Smooth muscle cell (in vitro differentiated cells): Measurements from ENCODE around the gene RPS6KA6. TPM values are rescaled to one million over a fixed set of nuclear protein-coding genes. Genes with fewer than 3 reads are reported as not detected.

Experiments used
- DNase-seq: peaks from one replicate; lab custom pipeline; 2025; ENCODE audit not compliant: unreplicated experiment; lab: John Stamatoyannopoulos, UW
- H2AFZ ChIP-seq: fragments of 200-600 bp; sonication (generic); 2 replicates; pipeline ENCODE4 v1.6.0; 2016; ENCODE audit warnings: antibody characterized with exemption, low read depth, mild to moderate bottlenecking
- H3F3A ChIP-seq: fragments of 200-600 bp; sonication (generic); 2 replicates; pipeline ENCODE4 v1.6.0; 2017; ENCODE audit warnings: antibody characterized with exemption, low read depth
- H3K27ac ChIP-seq: fragments of 200-600 bp; sonication (generic); 2 replicates; pipeline ENCODE4 v1.5.1; 2016; ENCODE audit warnings: low read depth, mild to moderate bottlenecking
- H3K27me3 ChIP-seq: fragments of 200-600 bp; sonication (generic); 2 replicates; pipeline ENCODE4 v1.6.1; 2016; ENCODE audit warnings: low read depth, mild to moderate bottlenecking
- H3K36me3 ChIP-seq: fragments of 200-600 bp; sonication (generic); 2 replicates; pipeline ENCODE4 v1.5.1; 2016; ENCODE audit warnings: low read depth
- H3K4me1 ChIP-seq: fragments of 200-600 bp; sonication (generic); 2 replicates; pipeline ENCODE4 v1.5.1; 2016; ENCODE audit warnings: low read depth
- H3K4me2 ChIP-seq: fragments of 200-600 bp; sonication (generic); 2 replicates; pipeline ENCODE4 v1.6.0; 2016; ENCODE audit warnings: mild to moderate bottlenecking
- H3K4me3 ChIP-seq: fragments of 200-600 bp; sonication (generic); 2 replicates; pipeline ENCODE4 v1.5.1; 2016; ENCODE audit warnings: mild to moderate bottlenecking
- H3K79me2 ChIP-seq: fragments of 200-600 bp; sonication (generic); 2 replicates; pipeline ENCODE4 v1.6.0; 2016; ENCODE audit warnings: low read depth, mild to moderate bottlenecking
- H3K9ac ChIP-seq: fragments of 200-600 bp; sonication (generic); 2 replicates; pipeline ENCODE4 v1.6.0; 2016; ENCODE audit warnings: low read depth
- H3K9me3 ChIP-seq: fragments of 200-600 bp; sonication (generic); replicated peaks from 2 replicates; pipeline ENCODE4 v1.5.1; 2016; ENCODE audit warnings: low read depth
- H4K20me1 ChIP-seq: fragments of 200-600 bp; sonication (generic); 2 replicates; pipeline ENCODE4 v1.6.0; 2016; ENCODE audit warnings: low read depth
- CTCF ChIP-seq: fragments of 200-600 bp; sonication (generic); IDR thresholded peaks from 2 replicates; pipeline ENCODE4 v1.5.1; 2017; ENCODE audit warnings: borderline replicate concordance, mild to moderate bottlenecking, antibody characterized with exemption; ENCODE audit not compliant: insufficient read depth, poor library complexity, severe bottlenecking
- WGBS: methylation state at CpG from one replicate; pipeline ENCODE4 v1.1.7; 2016; ENCODE audit warnings: low lambda C conversion rate; 5-methylcytosine and 5-hydroxymethylcytosine counted together
- polyA plus RNA-seq: library from polyadenylated mRNA; unstranded; fragments of >200 nt; fragmentation: Nextera tagmentation; extraction: Ambion mirVana; gene quantifications from 2 replicates; pipeline ENCODE4 v1.2.1, GENCODE V29; 2016
- total RNA-seq: library from RNA; depleted of rRNA; stranded (reverse); fragments of >200 nt; gene quantifications from 2 replicates; pipeline ENCODE4 v1.2.3, GENCODE V29; 2014

The RPS6KA6 gene
- total and polyA plus RNA-seq, 2 experiments from 2014 or later, result 0.98 to 4.4 TPM

- Histone ChIP-seq H3K79me2 (no peaks in the 10 kb centered on the region), H3K4me2 (peak overlapping the region; percentile 70), H4K20me1 (no peaks in the 10 kb centered on the region), H3F3A (no peaks in the 10 kb centered on the region), H3K9me3 (no peaks in the 10 kb centered on the region), H3K36me3 (no peaks in the 10 kb centered on the region), H3K27me3 (no peaks in the 10 kb centered on the region), H3K9ac (peak overlapping the region; percentile 7), H3K27ac (peak overlapping the region; percentile 71), H3K4me3 (no peak overlapping the region), H3K4me1 (no peaks in the 10 kb centered on the region), H2AFZ (peak overlapping the region; percentile 9)
- TF ChIP-seq CTCF, result no peak
- DNase-seq, result no peak
- WGBS, result 58% methylated on average over 1 of the region's 1 CpG
Measured at GRCh38 chrX:84165711-84166110, 22.3 kb downstream of the RPS6KA6 start.

- Histone ChIP-seq H3K36me3 (no peaks in the 10 kb centered on the region), H3K9me3 (no peaks in the 10 kb centered on the region), H3K27me3 (no peaks in the 10 kb centered on the region), H3K9ac (no peak overlapping the region), H4K20me1 (no peaks in the 10 kb centered on the region), H3K4me1 (no peaks in the 10 kb centered on the region), H3F3A (no peaks in the 10 kb centered on the region), H2AFZ (no peak overlapping the region), H3K4me3 (no peak overlapping the region), H3K4me2 (no peak overlapping the region), H3K79me2 (no peaks in the 10 kb centered on the region), H3K27ac (no peak overlapping the region)
- DNase-seq, result no peak
- no peak for TF ChIP-seq CTCF
Measured at GRCh38 chrX:84162401-84162800, 25.6 kb downstream of the RPS6KA6 start.

DNA sequence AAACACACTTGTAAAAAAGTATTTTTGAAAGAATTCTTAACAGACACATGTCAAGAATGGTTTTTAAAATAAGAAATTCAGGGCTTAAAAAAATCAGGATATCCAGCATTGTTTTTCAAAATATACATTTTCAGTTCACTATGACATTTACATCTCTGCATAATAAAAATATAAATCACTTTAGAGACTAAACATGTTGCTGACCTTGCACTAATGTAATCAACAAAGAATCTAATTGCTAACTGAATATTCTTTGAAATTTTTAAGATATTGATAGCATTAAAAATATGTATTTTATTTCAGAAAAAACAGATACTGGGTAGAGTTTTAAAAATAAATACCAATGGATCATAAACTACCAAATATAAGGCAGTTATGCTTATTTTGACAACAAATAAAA, 26.4 kb downstream of the RPS6KA6 start:
- Histone ChIP-seq H3K4me3 (no peak overlapping the region), H3K27me3 (no peaks in the 10 kb centered on the region), H3K36me3 (no peaks in the 10 kb centered on the region), H3K27ac (no peak overlapping the region), H3K4me1 (no peaks in the 10 kb centered on the region), H3K9ac (no peak overlapping the region), H2AFZ (no peak overlapping the region), H3F3A (no peaks in the 10 kb centered on the region), H4K20me1 (no peaks in the 10 kb centered on the region), H3K4me2 (no peak overlapping the region), H3K79me2 (no peaks in the 10 kb centered on the region), H3K9me3 (no peaks in the 10 kb centered on the region)
- TF ChIP-seq CTCF, result no peak
- no peak for DNase-seq

GRCh38 chrX:84160736-84161135, 27.3 kb downstream of the RPS6KA6 start:
- no peak overlapping the region for H3K4me2 ChIP-seq
- no peaks in the 10 kb centered on the region for H3K36me3 ChIP-seq
- H3K27me3 ChIP-seq, result no peaks in the 10 kb centered on the region
- no peaks in the 10 kb centered on the region for H3K4me1 ChIP-seq
- 78% methylated on average over 4 of the region's 4 CpGs for WGBS
- no peaks in the 10 kb centered on the region for H3K79me2 ChIP-seq
- no peaks in the 10 kb centered on the region for H3F3A ChIP-seq
- H2AFZ ChIP-seq, result no peak overlapping the region
- no peaks in the 10 kb centered on the region for H4K20me1 ChIP-seq
- no peak overlapping the region for H3K4me3 ChIP-seq
- H3K9me3 ChIP-seq, result no peaks in the 10 kb centered on the region
- H3K9ac ChIP-seq, result no peak overlapping the region
- no peak overlapping the region for H3K27ac ChIP-seq
- TF ChIP-seq CTCF, result no peak
- DNase-seq, result no peak
